ENCODE measurements around the gene EEF2KMT. TPM values are rescaled to one million over a fixed set of nuclear protein-coding genes. Genes with fewer than 3 reads are reported as not detected.
"Not testable (repeated sequence)": the region's sequence is repeated elsewhere in the genome, so short reads cannot be mapped to it uniquely, and the experiment has no call there.

EEF2KMT gene
- total RNA-seq, 2 experiments from 2014 or later: 10.4 to 16.7 TPM

DNA sequence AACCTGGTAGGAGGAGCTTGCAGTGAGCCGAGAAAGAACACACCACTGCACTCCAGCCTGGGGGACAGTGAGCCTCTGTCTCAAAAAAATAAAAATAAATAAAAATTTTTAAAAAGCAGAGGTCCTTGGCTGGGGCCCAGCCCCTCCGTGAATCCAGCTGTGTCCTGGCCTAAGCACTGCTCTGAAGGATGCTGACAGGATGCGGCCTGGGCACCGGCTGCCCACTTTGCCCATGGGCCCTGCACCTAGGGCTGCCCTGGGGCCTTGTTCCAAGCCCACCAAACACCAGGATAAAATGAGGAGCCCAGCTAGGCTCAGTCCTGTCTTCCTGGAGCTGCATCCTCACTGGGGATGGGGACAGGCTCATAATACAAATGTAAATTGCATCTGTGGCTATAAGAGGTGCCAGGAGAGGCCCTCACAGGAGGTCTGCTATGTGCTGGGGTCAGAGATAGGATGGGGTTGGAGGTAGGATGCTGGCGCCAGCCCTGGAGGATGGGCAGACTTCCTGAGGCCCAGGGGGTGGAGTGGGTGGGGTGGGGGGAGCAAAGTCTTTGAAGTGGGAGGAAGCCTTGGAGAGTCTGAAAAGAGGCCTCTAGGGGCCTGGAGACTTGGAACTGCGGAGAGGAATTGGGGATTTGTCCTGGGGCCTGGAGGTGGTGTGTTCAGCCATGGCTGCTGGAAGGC is 38.1 kb downstream of the EEF2KMT start:
- CTCF ChIA-PET: interaction anchor here (1.2 to 1.6 kb wide), 2 partner anchors 8 to 25 kb away, joined by 3 to 4 read pairs; no protein-coding TSS in a partner anchor
- no peak overlapping the region for H3K4me3 Mint-ChIP-seq

DNA sequence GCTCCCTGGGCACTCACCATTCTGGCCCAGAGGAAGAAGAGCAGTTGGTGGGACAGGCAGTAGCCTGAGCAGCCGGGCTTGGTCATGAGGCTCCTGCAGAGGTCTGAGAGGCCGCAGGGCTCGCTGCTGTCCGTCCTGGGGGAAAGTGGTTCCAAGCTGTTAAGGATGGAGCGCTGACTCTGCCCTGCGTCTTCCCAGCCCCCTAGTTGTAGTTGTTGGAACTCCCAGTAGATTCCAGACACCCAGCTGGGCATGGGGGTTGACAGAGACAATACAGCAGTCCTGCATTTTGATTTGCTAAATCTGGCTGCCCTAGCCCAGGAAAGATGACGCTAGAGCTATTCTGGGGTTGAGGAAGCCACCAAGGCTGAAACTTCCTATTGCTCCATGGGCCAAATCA is 39.1 kb downstream of the EEF2KMT start:
- no peak overlapping the region for H3K4me3 Mint-ChIP-seq
- H3K4me1 Mint-ChIP-seq: peaks cover 4% of the 10 kb centered on the region
- DNase-seq (no peak), ATAC-seq (no peak)
- CTCF ChIA-PET: no interaction called here
- no peaks in the 10 kb centered on the region for H3K36me3 Mint-ChIP-seq
- no peaks in the 10 kb centered on the region for H3K9me3 Mint-ChIP-seq (ENCODE audit: low read depth)
- no peaks in the 10 kb centered on the region for H3K27me3 Mint-ChIP-seq
- H3K27ac Mint-ChIP-seq: no peak overlapping the region

More for the DNA sequence above, 38.1 kb downstream of the EEF2KMT start:
- no peaks in the 10 kb centered on the region for H3K9me3 Mint-ChIP-seq (ENCODE audit: low read depth)
- no peaks in the 10 kb centered on the region for H3K36me3 Mint-ChIP-seq
- DNase-seq (no peak), ATAC-seq (no peak)
- peaks cover 4% of the 10 kb centered on the region for H3K4me1 Mint-ChIP-seq
- H3K27me3 Mint-ChIP-seq: no peaks in the 10 kb centered on the region
- no peak overlapping the region for H3K27ac Mint-ChIP-seq

DNA sequence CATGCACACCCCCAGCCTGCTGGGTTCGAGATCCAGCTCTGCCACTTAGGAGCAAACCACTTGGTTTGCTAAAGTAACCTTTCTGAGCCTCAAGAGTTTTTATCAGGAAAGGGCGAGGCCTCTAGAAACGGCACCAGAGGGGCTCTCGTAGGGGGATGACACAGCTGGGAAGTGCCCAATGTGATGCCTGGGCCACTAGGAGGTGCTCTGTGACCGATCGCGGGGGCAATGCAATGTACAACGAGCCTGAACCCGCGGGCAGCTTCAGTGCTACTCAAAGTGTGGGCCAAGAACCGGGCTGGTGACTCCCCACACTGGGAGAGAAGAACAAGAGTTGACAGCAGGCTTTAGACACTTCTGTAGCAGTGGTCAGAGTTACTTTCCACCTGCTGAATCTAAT is 41.2 kb downstream of the EEF2KMT start:
- Mint-ChIP-seq H3K27ac (no peak overlapping the region), H3K4me1 (no peaks in the 10 kb centered on the region), H3K4me3 (no peak overlapping the region), H3K9me3 (ENCODE audit: low read depth) (no peaks in the 10 kb centered on the region), H3K36me3 (no peaks in the 10 kb centered on the region), H3K27me3 (peaks cover 2% of the 10 kb centered on the region)
- ATAC-seq (peak; percentile 90), DNase-seq (peak; percentile 64)
- CTCF ChIA-PET: interaction anchor here (0.8 to 2.3 kb wide), 7 partner anchors 14 to 560 kb away, joined by 4 to 12 read pairs (median 5); no protein-coding TSS in a partner anchor

DNA sequence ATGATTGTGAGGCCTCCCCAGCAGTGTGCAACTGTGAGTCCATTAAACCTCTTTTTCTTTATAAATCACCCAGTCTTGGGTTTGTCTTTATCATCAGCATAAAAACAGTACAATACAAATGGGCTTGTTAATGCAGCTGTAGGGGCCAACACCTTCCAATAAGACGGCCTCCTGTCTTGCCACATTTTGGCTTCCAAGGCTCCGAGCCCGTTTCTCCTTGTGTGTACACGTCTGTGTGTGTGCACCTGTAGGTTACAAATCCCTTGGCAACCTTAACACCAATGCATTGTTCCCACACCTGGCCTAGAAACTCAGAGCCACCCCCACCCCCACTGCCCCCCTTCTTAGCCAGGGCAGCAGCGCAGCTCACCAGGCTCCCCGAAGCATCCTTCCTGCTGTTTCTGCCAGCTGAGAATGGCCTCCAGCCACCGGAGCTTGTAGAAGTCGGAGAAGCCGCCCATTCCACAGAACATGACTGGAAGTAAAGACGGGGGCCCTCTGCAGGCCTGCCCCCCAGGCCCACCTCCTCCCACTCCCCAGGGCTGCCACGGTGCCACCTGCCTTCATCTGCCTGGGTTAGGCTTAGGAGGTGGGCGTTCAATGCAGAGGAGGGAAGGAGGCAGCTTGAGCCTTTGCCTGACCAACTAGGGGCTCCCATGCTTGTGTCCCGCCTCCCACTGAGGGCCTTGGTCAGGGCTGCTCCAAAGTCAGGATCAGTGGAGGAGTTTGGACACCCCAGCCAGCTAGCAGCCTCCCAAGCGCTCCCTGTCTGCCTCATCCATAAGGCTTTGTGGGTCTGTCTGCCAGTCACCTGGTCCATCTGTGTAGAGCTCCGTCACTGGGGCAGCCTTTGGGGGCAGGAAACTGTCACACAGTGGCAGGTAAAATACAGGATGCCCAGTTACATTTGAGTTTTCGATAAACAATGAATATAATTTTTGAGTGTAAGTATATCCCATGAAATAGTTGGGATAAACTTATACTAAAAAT is 42.4 kb downstream of the EEF2KMT start:
- no peak overlapping the region for H3K27ac Mint-ChIP-seq
- CTCF ChIA-PET: interaction anchor here (1.6 to 2.3 kb wide), 3 partner anchors 30 to 37 kb away, joined by 5 to 12 read pairs (median 7); no protein-coding TSS in a partner anchor

DNA sequence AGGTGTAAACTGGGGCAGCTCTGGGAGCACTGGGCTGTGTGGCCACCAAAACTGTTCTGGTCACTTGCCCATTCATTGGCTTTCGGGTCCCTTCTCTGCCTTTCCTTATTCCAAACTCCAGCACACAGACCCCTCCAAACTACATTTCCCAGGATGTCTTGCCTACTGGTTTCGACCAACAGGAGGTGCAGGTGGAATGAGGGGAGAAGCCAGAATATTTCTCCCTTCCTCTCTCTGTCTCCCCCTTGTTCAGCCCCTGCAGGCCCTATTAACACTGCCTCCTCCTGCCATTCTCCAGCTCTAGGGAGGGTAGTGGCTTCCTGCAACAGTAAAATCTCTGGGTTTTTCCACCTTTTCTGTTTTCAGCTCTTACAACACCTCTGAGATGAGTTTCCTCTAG is 50.7 kb downstream of the EEF2KMT start:
- no peaks in the 10 kb centered on the region for H3K9me3 Mint-ChIP-seq (ENCODE audit: low read depth)

More for the DNA sequence above, 42.4 kb downstream of the EEF2KMT start:
- peaks cover 12% of the 10 kb centered on the region for H3K27me3 Mint-ChIP-seq
- DNase-seq (no peak), ATAC-seq (no peak)
- no peaks in the 10 kb centered on the region for H3K4me1 Mint-ChIP-seq
- H3K9me3 Mint-ChIP-seq (ENCODE audit: low read depth): no peaks in the 10 kb centered on the region
- H3K4me3 Mint-ChIP-seq: no peak overlapping the region
- no peaks in the 10 kb centered on the region for H3K36me3 Mint-ChIP-seq

DNA sequence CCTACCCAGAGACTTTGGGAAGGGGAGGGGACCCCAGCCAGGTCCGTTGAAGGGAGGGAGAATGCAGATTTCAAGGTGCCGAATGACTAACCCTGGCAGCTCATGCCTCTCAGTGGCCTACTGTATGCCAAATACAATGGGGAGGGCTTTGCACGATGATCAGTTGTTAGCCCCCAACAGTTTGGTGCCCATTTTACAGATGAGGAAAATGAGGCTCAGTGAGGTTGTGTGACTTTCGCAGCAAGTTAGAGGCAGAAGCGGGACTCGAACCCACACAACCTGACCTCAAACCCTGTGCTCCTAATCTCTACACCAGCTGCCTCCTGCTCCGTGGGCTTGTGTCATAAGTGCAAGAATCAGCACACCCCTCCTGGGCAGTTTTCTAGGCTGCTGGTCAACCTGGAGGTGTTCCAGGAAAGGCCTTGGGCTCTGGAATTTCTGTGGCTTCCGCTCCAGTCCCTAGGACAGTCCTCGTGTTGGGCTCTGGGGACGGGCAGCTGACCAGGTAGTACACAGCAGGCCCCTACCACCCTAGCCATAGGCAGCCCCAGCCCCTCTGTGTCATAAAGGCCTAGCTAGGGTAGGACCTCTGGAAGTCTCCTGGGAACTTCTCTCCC is 52.0 kb downstream of the EEF2KMT start:
- ATAC-seq (no peak), DNase-seq (no peak)
- Mint-ChIP-seq H3K27me3 (peaks cover 21% of the 10 kb centered on the region), H3K9me3 (ENCODE audit: low read depth) (no peaks in the 10 kb centered on the region), H3K36me3 (no peaks in the 10 kb centered on the region), H3K4me3 (no peak overlapping the region), H3K27ac (no peak overlapping the region), H3K4me1 (no peaks in the 10 kb centered on the region)
- CTCF ChIA-PET: no interaction called here

More for the DNA sequence above, 50.7 kb downstream of the EEF2KMT start:
- no peak for ATAC-seq
- CTCF ChIA-PET: no interaction called here
- DNase-seq: no peak
- Mint-ChIP-seq H3K36me3 (no peaks in the 10 kb centered on the region), H3K4me1 (no peaks in the 10 kb centered on the region), H3K27ac (no peak overlapping the region), H3K27me3 (peaks cover 29% of the 10 kb centered on the region), H3K4me3 (no peak overlapping the region)

DNA sequence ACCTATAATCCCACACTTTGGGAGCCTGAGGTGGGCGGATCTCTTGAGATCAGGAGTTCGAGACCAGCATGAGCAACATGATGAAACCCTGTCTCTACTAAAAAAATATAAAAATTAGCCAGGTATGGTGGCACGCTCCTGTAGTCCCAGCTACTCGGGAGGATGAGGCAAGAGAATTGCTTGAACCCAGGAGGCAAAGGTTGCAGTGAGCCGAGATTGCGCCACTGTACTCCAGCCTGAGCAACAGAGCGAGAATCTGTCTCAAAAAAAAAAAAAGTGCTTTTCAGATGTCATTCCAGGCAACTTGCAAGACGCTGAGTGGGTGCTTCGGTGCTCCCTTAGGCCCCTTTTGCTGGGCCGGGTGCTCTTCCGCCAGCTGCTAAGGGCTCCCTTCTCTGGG is 53.0 kb downstream of the EEF2KMT start:
- CTCF ChIA-PET; H3K9me3 Mint-ChIP-seq (ENCODE audit: low read depth); H3K4me3 Mint-ChIP-seq; H3K4me1 Mint-ChIP-seq; H3K36me3 Mint-ChIP-seq; H3K27ac Mint-ChIP-seq; DNase-seq; ATAC-seq: not testable (repeated sequence)
- peaks cover 12% of the 10 kb centered on the region for H3K27me3 Mint-ChIP-seq

DNA sequence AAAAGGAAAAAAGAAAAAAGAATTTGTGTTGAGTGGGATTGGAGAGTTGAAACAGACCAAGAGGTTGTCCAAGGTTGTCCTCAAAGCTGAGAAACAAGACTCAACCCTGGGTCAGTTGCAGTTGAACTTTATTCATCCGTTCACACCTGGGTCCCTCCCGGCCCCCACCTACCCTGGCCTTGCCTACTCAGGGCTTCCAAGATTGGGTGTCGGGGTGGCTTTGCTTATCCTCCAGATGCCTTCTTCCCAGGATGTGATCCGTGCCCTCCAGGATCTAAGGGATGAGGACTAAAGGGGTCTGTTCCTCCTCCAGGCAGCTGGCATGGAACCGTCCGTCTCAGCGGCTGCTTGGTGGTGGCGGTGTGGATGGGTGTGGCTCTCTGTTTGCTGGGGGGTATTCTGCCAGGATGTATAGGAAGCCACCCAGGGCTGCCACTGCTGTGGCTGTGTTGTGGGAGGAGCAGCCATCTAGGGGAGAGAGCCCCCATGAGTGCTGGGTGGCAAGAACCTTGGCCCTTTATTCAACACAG is 53.5 kb downstream of the EEF2KMT start:
- Mint-ChIP-seq H3K9me3 (ENCODE audit: low read depth) (no peaks in the 10 kb centered on the region), H3K4me1 (no peaks in the 10 kb centered on the region), H3K27ac (no peak overlapping the region), H3K4me3 (no peak overlapping the region), H3K27me3 (peaks cover 8% of the 10 kb centered on the region), H3K36me3 (no peaks in the 10 kb centered on the region)
- ATAC-seq: no peak
- DNase-seq: no peak
- CTCF ChIA-PET: no interaction called here

DNA sequence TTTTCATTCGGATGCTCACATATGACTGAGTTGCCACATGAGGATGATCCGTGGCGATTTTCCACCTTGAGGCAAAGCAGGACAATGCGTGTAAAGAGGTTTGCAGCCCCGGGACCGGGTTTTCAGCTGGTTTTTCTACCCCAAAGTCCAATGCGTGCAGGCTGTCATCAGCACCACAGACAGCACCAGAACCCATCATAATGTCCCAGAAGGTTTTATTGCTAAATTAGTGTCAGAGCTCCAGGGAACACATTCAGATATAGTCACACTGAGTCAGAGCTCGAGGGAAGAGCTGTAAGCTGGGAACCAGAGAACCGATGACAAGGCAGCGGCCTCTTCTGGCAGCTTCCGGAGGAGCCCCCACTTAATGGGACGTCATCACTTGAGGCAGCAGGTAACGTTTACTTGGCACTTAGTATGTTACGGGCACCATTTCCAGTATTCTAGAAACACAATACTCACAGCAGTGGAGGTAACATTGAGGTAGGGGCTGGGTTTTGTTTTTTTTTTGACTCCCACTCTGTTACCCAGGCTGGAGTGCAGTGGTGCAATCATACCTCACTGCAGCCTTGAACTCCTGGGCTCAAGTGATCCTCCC is 54.9 kb downstream of the EEF2KMT start:
- Mint-ChIP-seq H3K27me3 (no peaks in the 10 kb centered on the region), H3K4me3 (no peak overlapping the region), H3K4me1 (no peaks in the 10 kb centered on the region), H3K36me3 (no peaks in the 10 kb centered on the region), H3K27ac (no peak overlapping the region), H3K9me3 (ENCODE audit: low read depth) (no peaks in the 10 kb centered on the region)
- ATAC-seq: no peak
- CTCF ChIA-PET: interaction anchor here (1.0 to 1.2 kb wide), 2 partner anchors 8 to 11 kb away, joined by 3 to 6 read pairs; partner anchors contain the start of gene NAGPA
- no peak for DNase-seq

DNA sequence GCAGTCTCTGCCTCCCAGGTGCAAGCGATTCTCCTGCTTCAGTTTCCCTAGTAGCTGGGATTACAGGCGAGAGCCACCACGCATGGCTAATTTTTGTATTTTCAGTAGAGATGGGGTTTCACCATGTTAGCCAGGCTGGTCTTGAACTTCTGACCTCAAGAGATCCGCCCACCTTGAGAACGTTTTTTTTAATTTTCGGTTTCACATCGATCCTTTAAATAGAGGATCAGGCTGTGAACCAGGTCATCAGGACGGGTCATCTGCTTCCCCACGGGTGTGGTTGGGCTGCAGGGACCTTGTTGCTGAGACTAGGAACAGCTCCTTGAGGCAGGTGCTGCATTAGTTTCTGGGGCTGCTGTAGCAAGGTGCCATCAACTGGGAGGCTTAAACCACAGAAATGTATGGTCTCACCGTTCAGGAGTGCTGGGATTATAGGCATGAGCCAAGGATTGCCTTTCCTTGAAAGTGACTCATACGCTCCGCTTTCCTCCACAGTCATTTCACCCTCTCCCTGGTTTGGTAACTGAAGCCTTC is 55.9 kb downstream of the EEF2KMT start:
- no peak overlapping the region for H3K4me3 Mint-ChIP-seq
- no peak overlapping the region for H3K27ac Mint-ChIP-seq
- DNase-seq (no peak), ATAC-seq (no peak)
- H3K9me3 Mint-ChIP-seq (ENCODE audit: low read depth): no peaks in the 10 kb centered on the region
- no peaks in the 10 kb centered on the region for H3K36me3 Mint-ChIP-seq
- no peaks in the 10 kb centered on the region for H3K27me3 Mint-ChIP-seq
- CTCF ChIA-PET: no interaction called here
- no peaks in the 10 kb centered on the region for H3K4me1 Mint-ChIP-seq

DNA sequence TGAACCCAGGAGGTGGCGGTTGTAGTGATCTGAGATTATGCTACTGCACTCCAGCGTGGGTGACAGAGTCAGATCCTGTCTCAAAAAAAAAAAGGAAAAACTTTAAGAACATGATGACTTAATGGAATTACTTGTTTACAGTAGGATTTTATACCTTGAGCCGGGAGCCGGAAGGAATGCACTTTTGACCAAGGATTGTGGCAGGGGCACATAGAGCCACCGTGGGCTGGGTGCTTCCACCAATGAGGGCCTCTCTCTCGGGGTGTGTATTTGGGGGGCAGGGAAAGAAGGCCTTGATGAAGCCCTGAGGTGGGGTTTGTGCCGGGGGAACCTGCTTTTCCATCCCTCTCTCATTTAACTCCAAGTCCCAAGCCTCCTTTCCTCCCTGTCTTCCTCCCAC is 57.1 kb downstream of the EEF2KMT start:
- no peak overlapping the region for H3K4me3 Mint-ChIP-seq
- ATAC-seq (no peak), DNase-seq (no peak)
- no peaks in the 10 kb centered on the region for H3K27me3 Mint-ChIP-seq
- no peaks in the 10 kb centered on the region for H3K36me3 Mint-ChIP-seq
- no peaks in the 10 kb centered on the region for H3K4me1 Mint-ChIP-seq
- H3K9me3 Mint-ChIP-seq (ENCODE audit: low read depth): no peaks in the 10 kb centered on the region
- H3K27ac Mint-ChIP-seq: no peak overlapping the region
- CTCF ChIA-PET: no interaction called here

DNA sequence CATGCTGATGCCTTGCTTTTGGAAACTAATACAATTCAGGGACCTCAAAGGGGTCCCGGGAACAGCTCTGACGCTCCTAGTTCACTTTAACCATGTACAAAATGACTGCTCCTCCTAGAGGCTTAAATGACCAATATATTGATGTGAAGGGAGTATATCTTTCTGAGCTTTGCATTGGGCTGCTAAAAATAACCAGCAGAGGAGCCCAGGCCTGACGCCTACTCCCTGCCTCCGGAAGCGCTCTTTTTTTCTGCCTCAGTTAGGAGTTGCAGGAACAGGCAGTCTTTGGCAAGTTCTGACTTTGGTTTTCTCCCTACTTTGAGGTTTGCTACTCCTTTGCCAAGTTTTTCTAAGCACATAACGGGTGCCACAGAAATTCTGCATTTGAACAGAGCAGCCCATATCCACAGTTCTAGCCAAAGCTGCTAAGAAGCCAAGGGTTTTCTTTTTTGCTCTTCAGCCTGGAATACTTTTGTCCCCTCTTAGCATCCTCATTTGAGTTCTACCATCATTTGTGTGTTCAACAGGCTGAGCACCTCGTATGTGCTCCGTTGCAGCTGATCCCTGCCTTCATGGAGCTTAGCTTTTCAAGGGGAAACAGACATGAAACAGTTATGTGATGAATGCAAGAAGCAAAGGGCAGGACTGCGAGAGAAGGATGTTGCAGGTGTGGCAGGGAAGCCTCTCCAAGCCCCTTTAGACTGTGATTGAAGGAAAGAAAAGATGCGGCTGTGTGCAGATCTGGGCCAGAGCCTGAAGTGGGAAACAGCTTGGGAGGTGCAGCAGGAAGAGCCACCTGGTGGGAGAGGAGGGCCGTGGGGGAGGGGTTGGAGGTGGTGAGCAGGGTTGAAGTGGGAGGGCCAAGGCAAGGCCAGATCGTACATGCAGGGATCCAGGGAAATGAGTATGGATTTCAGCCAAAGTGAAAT is 61.1 kb downstream of the EEF2KMT start:
- no peak for DNase-seq
- Mint-ChIP-seq H3K27ac (no peak overlapping the region), H3K27me3 (no peaks in the 10 kb centered on the region), H3K9me3 (ENCODE audit: low read depth) (no peaks in the 10 kb centered on the region), H3K36me3 (no peaks in the 10 kb centered on the region), H3K4me3 (no peak overlapping the region), H3K4me1 (peaks cover 17% of the 10 kb centered on the region)
- CTCF ChIA-PET: no interaction called here
- ATAC-seq: no peak
